Measurements from ENCODE around the gene DOCK1. TPM values are rescaled to one million over a fixed set of nuclear protein-coding genes. Genes with fewer than 3 reads are reported as not detected.

The DOCK1 gene
- total RNA-seq, 4 donors from 2014 or later: 60.6 to 136 (median 92.7) TPM

GRCh38 chr10:127424594-127425264, 519.5 kb downstream of the DOCK1 start:
- Histone ChIP-seq H3K36me3 (peaks cover 78% of the 10 kb centered on the region), H3K9me3 (no peaks in the 10 kb centered on the region), H3K27me3 (no peaks in the 10 kb centered on the region), H3K27ac (no peak overlapping the region), H3K4me1 (no peaks in the 10 kb centered on the region), H3K4me3 (no peak overlapping the region)
- DNase-seq (ENCODE audit: low spot score in 2 of 2): no peak
- TF ChIP-seq POLR2AphosphoS5 (IDR thresholded peaks at IDR 0.05) (no peak), EP300 (IDR thresholded peaks at IDR 0.05) (no peak), POLR2A (IDR thresholded peaks at IDR 0.05) (no peak), CTCF (IDR thresholded peaks at IDR 0.05) (no peak)
- WGBS: 74% methylated on average over 12 of the region's 12 CpGs

- H3K9me3 ChIP-seq: no peaks in the 10 kb centered on the region
- WGBS: 100% methylated on average over 3 of the region's 4 CpGs
- H3K27me3 ChIP-seq: no peaks in the 10 kb centered on the region
- H3K4me1 ChIP-seq: no peaks in the 10 kb centered on the region
- no peak overlapping the region for H3K4me3 ChIP-seq
- TF ChIP-seq POLR2AphosphoS5 (IDR thresholded peaks at IDR 0.05): no peak
- no peak for TF ChIP-seq CTCF (IDR thresholded peaks at IDR 0.05)
- no peak for TF ChIP-seq EP300 (IDR thresholded peaks at IDR 0.05)
- TF ChIP-seq POLR2A (IDR thresholded peaks at IDR 0.05): no peak
- peaks cover 70% of the 10 kb centered on the region for H3K36me3 ChIP-seq
- no peak for DNase-seq (ENCODE audit: low spot score in 2 of 2)
- H3K27ac ChIP-seq: no peak overlapping the region
Measured at GRCh38 chr10:127426746-127427145, 521.5 kb downstream of the DOCK1 start.

- H3K36me3 ChIP-seq: peaks cover 74% of the 10 kb centered on the region
- no peaks in the 10 kb centered on the region for H3K27me3 ChIP-seq
- H3K9me3 ChIP-seq: no peaks in the 10 kb centered on the region
- DNase-seq (ENCODE audit: low spot score in 2 of 2): no peak
- TF ChIP-seq POLR2AphosphoS5 (IDR thresholded peaks at IDR 0.05) (no peak), EP300 (IDR thresholded peaks at IDR 0.05) (no peak), POLR2A (IDR thresholded peaks at IDR 0.05) (no peak), CTCF (IDR thresholded peaks at IDR 0.05) (no peak)
- 98% methylated on average over 6 of the region's 6 CpGs for WGBS
- H3K4me3 ChIP-seq: no peak overlapping the region
- no peak overlapping the region for H3K27ac ChIP-seq
- no peaks in the 10 kb centered on the region for H3K4me1 ChIP-seq
Measured at GRCh38 chr10:127427926-127428325, 522.7 kb downstream of the DOCK1 start.

- TF ChIP-seq POLR2AphosphoS5 (IDR thresholded peaks at IDR 0.05): no peak
- no peak for TF ChIP-seq CTCF (IDR thresholded peaks at IDR 0.05)
- no peak for TF ChIP-seq EP300 (IDR thresholded peaks at IDR 0.05)
- TF ChIP-seq POLR2A (IDR thresholded peaks at IDR 0.05): no peak
- H3K9me3 ChIP-seq: no peaks in the 10 kb centered on the region
- H3K27ac ChIP-seq: no peak overlapping the region
- no peak overlapping the region for H3K4me3 ChIP-seq
- no peaks in the 10 kb centered on the region for H3K4me1 ChIP-seq
- no peaks in the 10 kb centered on the region for H3K27me3 ChIP-seq
- 95% methylated on average over 18 of the region's 18 CpGs for WGBS
- peaks cover 79% of the 10 kb centered on the region for H3K36me3 ChIP-seq
- DNase-seq (ENCODE audit: low spot score in 2 of 2): no peak
Measured at GRCh38 chr10:127428385-127428980, 523.3 kb downstream of the DOCK1 start.

GRCh38 chr10:127429601-127430312, 524.5 kb downstream of the DOCK1 start:
- WGBS: 99% methylated on average over 19 of the region's 19 CpGs

More at GRCh38 chr10:127429601-127430312, 524.5 kb downstream of the DOCK1 start:
- DNase-seq (ENCODE audit: low spot score in 2 of 2): no peak
- no peaks in the 10 kb centered on the region for H3K9me3 ChIP-seq
- no peaks in the 10 kb centered on the region for H3K27me3 ChIP-seq
- no peak for TF ChIP-seq POLR2AphosphoS5 (IDR thresholded peaks at IDR 0.05)
- TF ChIP-seq CTCF (IDR thresholded peaks at IDR 0.05): no peak
- TF ChIP-seq EP300 (IDR thresholded peaks at IDR 0.05): no peak
- TF ChIP-seq POLR2A (IDR thresholded peaks at IDR 0.05): no peak
- H3K4me1 ChIP-seq: no peaks in the 10 kb centered on the region
- H3K36me3 ChIP-seq: peaks cover 82% of the 10 kb centered on the region
- no peak overlapping the region for H3K4me3 ChIP-seq
- H3K27ac ChIP-seq: no peak overlapping the region
